CD8-positive, alpha-beta memory T cell (primary cell): ENCODE results near the gene FYB2. TPM values are rescaled to one million over a fixed set of nuclear protein-coding genes. Genes with fewer than 3 reads are reported as not detected.
"Not testable (repeated sequence)": the region's sequence is repeated elsewhere in the genome, so short reads cannot be mapped to it uniquely, and the experiment has no call there.

Source experiments
- CTCF ChIA-PET: fragments of 350-600 bp; sonication (Branson Sonifier 250); formaldehyde crosslinking; loops from one replicate; lab custom pipeline; 2021; ENCODE audit warnings: antibody characterized with exemption; lab: Charles Lee
- POLR2A ChIA-PET: fragments of 350-600 bp; sonication (Branson Sonifier 250); formaldehyde crosslinking; loops from one replicate; lab custom pipeline; 2021; ENCODE audit warnings: antibody characterized with exemption; lab: Charles Lee
- DNase-seq, 5 donors: peaks; one replicate each; pipeline versions ENCODE4 v3.0.0 to v3.0.0-alpha.2; 2020 to 2022; ENCODE audit warnings: mixed read lengths in 1 of 5
- H3K27ac ChIP-seq: one replicate; pipeline ENCODE4 v1.7.0; 2013; ENCODE audit warnings: low read depth, mild to moderate bottlenecking, low read length, moderate library complexity
- H3K27me3 ChIP-seq: 2 replicates; pipeline ENCODE4 v1.7.0; 2013; ENCODE audit warnings: low read length, mild to moderate bottlenecking; ENCODE audit not compliant: insufficient read depth, poor library complexity, severe bottlenecking
- H3K36me3 ChIP-seq: 2 replicates; pipeline ENCODE4 v1.7.0; 2013; ENCODE audit warnings: mild to moderate bottlenecking, low read length, moderate library complexity; ENCODE audit not compliant: insufficient read depth
- H3K4me1 ChIP-seq: 2 replicates; pipeline ENCODE4 v1.7.0; 2013; ENCODE audit warnings: mild to moderate bottlenecking, low read length, moderate library complexity; ENCODE audit not compliant: insufficient read depth
- H3K4me3 ChIP-seq: 2 replicates; pipeline ENCODE4 v1.7.0; 2013; ENCODE audit warnings: mild to moderate bottlenecking, low read length
- H3K9me3 ChIP-seq: 2 replicates; pipeline ENCODE4 v1.7.0; 2013; ENCODE audit warnings: mild to moderate bottlenecking, low read length
- H3K27ac Mint-ChIP-seq, 8 donors: one replicate each; pipeline ENCODE4 v1.8.0; 2020 to 2021; ENCODE audit warnings: mixed read lengths in 8 of 8, mild to moderate bottlenecking in 6 of 8, inconsistent platforms in 3 of 8, moderate library complexity in 3 of 8
- H3K27me3 Mint-ChIP-seq, 2 donors: one replicate each; pipeline ENCODE4 v1.8.0; 2020 to 2021; ENCODE audit warnings: mixed read lengths in 2 of 2, mild to moderate bottlenecking in 1 of 2, moderate library complexity in 1 of 2
- H3K36me3 Mint-ChIP-seq, 3 donors: one replicate each; pipeline ENCODE4 v1.8.0; 2020 to 2021; ENCODE audit warnings: mixed read lengths in 3 of 3, inconsistent platforms in 1 of 3, mild to moderate bottlenecking in 1 of 3
- H3K4me1 Mint-ChIP-seq, 3 donors: one replicate each; pipeline ENCODE4 v1.8.0; 2020 to 2021; ENCODE audit warnings: mixed read lengths in 3 of 3, inconsistent platforms in 1 of 3, mild to moderate bottlenecking in 1 of 3
- H3K4me3 Mint-ChIP-seq, 7 donors: one replicate each; pipeline ENCODE4 v1.8.0; 2020 to 2021; ENCODE audit warnings: mixed read lengths in 7 of 7, mild to moderate bottlenecking in 6 of 7, moderate library complexity in 4 of 7, inconsistent platforms in 2 of 7
- H3K9me3 Mint-ChIP-seq, 5 donors: one replicate each; pipeline ENCODE4 v1.8.0; 2020 to 2022; ENCODE audit warnings: mixed read lengths in 5 of 5, mild to moderate bottlenecking in 3 of 5, moderate library complexity in 2 of 5, inconsistent platforms in 1 of 5
- polyA plus RNA-seq: library from polyadenylated mRNA; unstranded; fragments of 300-500 nt; fragmentation: Illumina TruSeq; gene quantifications from one replicate; pipeline ENCODE4 v1.2.3, GENCODE V29; 2021
- total RNA-seq, 2 experiments: library from RNA; stranded (reverse); gene quantifications; one replicate each; pipeline ENCODE4 v1.2.3, GENCODE V29; 2021

FYB2 gene
- total and polyA plus RNA-seq, 3 experiments from 2014 or later = not detected

DNA sequence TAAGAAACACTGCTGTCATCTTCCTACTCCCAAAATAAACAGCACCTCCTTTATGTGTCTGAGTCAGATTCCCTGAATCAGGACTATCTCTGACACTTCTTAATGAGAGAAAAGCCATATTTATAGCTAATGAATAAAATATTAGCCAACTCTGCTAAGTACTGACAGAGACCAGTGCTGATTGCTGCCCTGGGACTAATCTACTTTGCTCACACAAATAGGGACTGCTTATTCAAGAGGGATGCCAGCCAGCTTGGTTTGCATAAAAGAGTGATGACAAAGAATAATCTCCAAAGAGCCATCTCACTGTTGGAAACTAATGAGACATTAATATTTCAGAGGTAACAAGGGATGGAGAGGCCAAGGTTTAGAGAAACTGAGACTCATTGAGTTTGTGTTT is 36.4 kb downstream of the FYB2 start:
- no peak overlapping the region for H3K4me3 Mint-ChIP-seq

GRCh38 chr1:56780826-56781225 is 38.4 kb downstream of the FYB2 start:
- ChIA-PET POLR2A (no interaction called here), CTCF (no interaction called here)
- H3K27me3 Mint-ChIP-seq = peaks cover 4 to 10% of the 10 kb centered on the region in 2 donors
- no peaks in the 10 kb centered on the region for H3K9me3 Mint-ChIP-seq
- no peak overlapping the region for H3K27ac ChIP-seq
- DNase-seq = no peak
- no peaks in the 10 kb centered on the region for H3K36me3 Mint-ChIP-seq
- no peaks in the 10 kb centered on the region for H3K4me1 ChIP-seq
- no peak overlapping the region for H3K4me3 Mint-ChIP-seq
- H3K27me3 ChIP-seq = no peaks in the 10 kb centered on the region
- H3K9me3 ChIP-seq = no peaks in the 10 kb centered on the region
- no peaks in the 10 kb centered on the region for H3K36me3 ChIP-seq
- H3K4me1 Mint-ChIP-seq = no peaks in the 10 kb centered on the region
- no peak overlapping the region for H3K4me3 ChIP-seq
- no peak overlapping the region for H3K27ac Mint-ChIP-seq

More for the DNA sequence above, 36.4 kb downstream of the FYB2 start:
- Mint-ChIP-seq H3K27me3 (peaks cover 4 to 10% of the 10 kb centered on the region in 2 donors), H3K4me1 (no peaks in the 10 kb centered on the region), H3K36me3 (no peaks in the 10 kb centered on the region), H3K27ac (no peak overlapping the region), H3K9me3 (no peaks in the 10 kb centered on the region)
- H3K36me3 ChIP-seq = no peaks in the 10 kb centered on the region
- no peaks in the 10 kb centered on the region for H3K4me1 ChIP-seq
- H3K27ac ChIP-seq = no peak overlapping the region
- H3K4me3 ChIP-seq = no peak overlapping the region
- H3K9me3 ChIP-seq = no peaks in the 10 kb centered on the region
- H3K27me3 ChIP-seq = no peaks in the 10 kb centered on the region
- POLR2A ChIA-PET = no interaction called here
- CTCF ChIA-PET = no interaction called here
- no peak for DNase-seq

- Mint-ChIP-seq H3K27ac (no peak overlapping the region), H3K4me3 (no peak overlapping the region), H3K4me1 (peaks cover 0 to 3% (median under 1%) of the 10 kb centered on the region in 3 donors), H3K9me3 (no peaks in the 10 kb centered on the region), H3K36me3 (no peaks in the 10 kb centered on the region), H3K27me3 (peaks cover 0 to 7% of the 10 kb centered on the region in 2 donors)
- Histone ChIP-seq H3K4me3 (no peak overlapping the region), H3K4me1 (no peaks in the 10 kb centered on the region), H3K27me3 (no peaks in the 10 kb centered on the region), H3K9me3 (no peaks in the 10 kb centered on the region), H3K27ac (no peak overlapping the region), H3K36me3 (no peaks in the 10 kb centered on the region)
- ChIA-PET CTCF (no interaction called here), POLR2A (interaction anchor here (0.7 kb wide), 1 partner anchor 14 kb away, joined by 4 read pairs; no protein-coding TSS in a partner anchor)
- DNase-seq = no peak
Measured at GRCh38 chr1:56780128-56780750, 39.0 kb downstream of the FYB2 start.

DNA sequence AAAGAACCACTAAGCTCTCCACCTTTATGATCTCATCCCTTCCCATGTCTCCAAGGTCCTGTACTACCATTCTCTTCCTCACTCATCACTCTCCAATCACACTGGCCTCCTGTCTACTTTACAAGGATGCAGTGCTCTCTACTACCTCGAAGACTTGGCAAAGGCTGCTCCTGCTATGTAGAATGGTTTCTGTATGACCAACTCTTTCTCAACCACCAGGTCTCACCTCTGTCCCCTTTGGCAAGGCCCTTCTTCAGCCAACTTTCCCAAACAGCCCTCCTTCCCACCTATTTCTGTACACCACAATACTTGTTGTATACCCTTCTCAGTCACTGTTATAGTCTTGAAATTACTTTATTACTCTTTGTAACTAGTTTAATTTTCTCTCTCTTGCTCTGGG is 41.2 kb downstream of the FYB2 start:
- Histone ChIP-seq H3K9me3 (no peaks in the 10 kb centered on the region), H3K27ac (no peak overlapping the region), H3K4me3 (no peak overlapping the region), H3K27me3 (no peaks in the 10 kb centered on the region), H3K4me1 (no peaks in the 10 kb centered on the region), H3K36me3 (no peaks in the 10 kb centered on the region)
- no peak overlapping the region for H3K27ac Mint-ChIP-seq
- no peaks in the 10 kb centered on the region for H3K9me3 Mint-ChIP-seq
- H3K4me1 Mint-ChIP-seq = peaks cover 5 to 22% (median 15%) of the 10 kb centered on the region in 3 donors
- ChIA-PET CTCF (no interaction called here), POLR2A (no interaction called here)
- H3K27me3 Mint-ChIP-seq = peaks cover 0 to 3% of the 10 kb centered on the region in 2 donors
- no peaks in the 10 kb centered on the region for H3K36me3 Mint-ChIP-seq
- H3K4me3 Mint-ChIP-seq = no peak overlapping the region
- no peak for DNase-seq

DNA sequence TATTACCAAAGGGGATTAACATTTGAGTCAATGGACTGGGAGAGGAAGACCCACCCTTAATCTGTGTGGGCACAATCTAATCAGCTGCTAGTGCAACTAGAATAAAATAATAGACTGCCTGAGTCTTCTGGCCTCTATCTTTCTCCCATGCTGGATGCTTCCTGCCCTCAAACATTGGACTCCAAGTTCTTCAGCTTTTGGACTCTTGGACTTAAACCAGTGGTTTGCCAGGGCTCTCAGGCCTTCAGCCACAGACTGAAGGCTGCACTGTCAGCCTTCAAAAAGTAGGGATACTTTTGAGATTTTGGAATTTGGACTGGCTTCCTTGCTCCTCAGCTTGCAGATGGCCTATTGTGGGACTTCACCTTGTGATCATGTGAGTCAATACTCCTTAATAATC is 44.5 kb downstream of the FYB2 start:
- H3K9me3 ChIP-seq, DNase-seq, H3K9me3 Mint-ChIP-seq, POLR2A ChIA-PET, H3K36me3 ChIP-seq, H3K27ac Mint-ChIP-seq, H3K27me3 Mint-ChIP-seq, H3K36me3 Mint-ChIP-seq, H3K4me3 ChIP-seq, H3K27ac ChIP-seq, H3K27me3 ChIP-seq, H3K4me1 ChIP-seq, CTCF ChIA-PET: not testable (repeated sequence)
- peaks cover 5 to 22% (median 15%) of the 10 kb centered on the region in 3 donors for H3K4me1 Mint-ChIP-seq
- H3K4me3 Mint-ChIP-seq = peak overlapping the region in 1 of 7 donors; percentile 34

- H3K4me3 ChIP-seq = peak overlapping the region; percentile 44
- Mint-ChIP-seq H3K4me1 (peaks cover 5 to 22% (median 15%) of the 10 kb centered on the region in 3 donors), H3K27ac (peak overlapping the region in 1 of 8 donors; percentile 30), H3K36me3 (no peaks in the 10 kb centered on the region), H3K9me3 (no peaks in the 10 kb centered on the region), H3K27me3 (no peaks in the 10 kb centered on the region), H3K4me3 (peak overlapping the region in 6 of 7 donors; percentile 5 to 72 (median 50))
- no peak overlapping the region for H3K27ac ChIP-seq
- DNase-seq = no peak
- H3K9me3 ChIP-seq = no peaks in the 10 kb centered on the region
- no peaks in the 10 kb centered on the region for H3K27me3 ChIP-seq
- POLR2A ChIA-PET = no interaction called here
- H3K4me1 ChIP-seq = no peaks in the 10 kb centered on the region
- no peaks in the 10 kb centered on the region for H3K36me3 ChIP-seq
- CTCF ChIA-PET = no interaction called here
Measured at GRCh38 chr1:56774067-56774609, 45.1 kb downstream of the FYB2 start.

DNA sequence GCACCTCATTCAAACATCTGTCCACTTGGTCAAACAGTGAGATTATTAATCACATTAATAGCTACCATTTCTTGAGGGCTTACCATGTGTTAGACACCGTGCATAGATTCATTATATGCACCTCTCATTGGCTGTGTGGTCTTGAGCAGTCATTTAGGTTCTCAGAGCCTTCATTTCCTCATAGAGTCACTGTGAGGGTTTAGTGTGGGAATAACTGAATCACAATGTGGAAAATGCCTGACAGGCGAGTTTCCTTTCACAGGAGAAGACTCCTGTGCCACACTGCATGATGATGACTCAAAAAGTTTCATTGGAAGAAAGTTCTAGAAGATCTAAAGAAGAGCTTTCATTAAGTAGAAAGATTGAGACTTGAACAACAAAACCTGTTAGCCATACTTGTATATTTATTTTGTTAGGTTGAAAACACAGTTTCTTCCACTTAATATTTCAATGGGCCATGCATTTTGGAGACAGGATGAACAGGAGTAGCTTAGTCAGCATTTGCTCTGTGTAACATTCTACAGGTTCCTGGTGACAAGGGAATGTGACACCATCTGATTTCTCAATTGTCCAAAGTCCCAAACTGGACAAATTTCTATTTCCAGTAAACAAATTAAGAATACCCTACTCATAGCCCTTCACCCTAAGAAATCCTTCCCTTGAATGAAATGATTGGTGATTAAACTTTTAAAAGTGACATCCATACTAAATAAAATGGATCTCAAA is 45.7 kb downstream of the FYB2 start:
- Mint-ChIP-seq H3K27me3 (peaks cover 0 to under 1% of the 10 kb centered on the region in 2 donors), H3K4me1 (peaks cover 5 to 22% (median 15%) of the 10 kb centered on the region in 3 donors), H3K9me3 (no peaks in the 10 kb centered on the region), H3K4me3 (peak overlapping the region in 5 of 7 donors; percentile 37 to 72 (median 52)), H3K36me3 (no peaks in the 10 kb centered on the region), H3K27ac (peak overlapping the region in 1 of 8 donors; percentile 30)
- H3K4me3 ChIP-seq = peak overlapping the region; percentile 44
- no peak overlapping the region for H3K27ac ChIP-seq
- H3K27me3 ChIP-seq = no peaks in the 10 kb centered on the region
- CTCF ChIA-PET = no interaction called here
- no peaks in the 10 kb centered on the region for H3K9me3 ChIP-seq
- POLR2A ChIA-PET = no interaction called here
- H3K36me3 ChIP-seq = no peaks in the 10 kb centered on the region
- H3K4me1 ChIP-seq = no peaks in the 10 kb centered on the region
- no peak for DNase-seq

GRCh38 chr1:56771717-56772116 is 47.5 kb downstream of the FYB2 start:
- ChIA-PET CTCF (no interaction called here), POLR2A (no interaction called here)
- no peak overlapping the region for H3K27ac ChIP-seq
- H3K27ac Mint-ChIP-seq = no peak overlapping the region
- no peaks in the 10 kb centered on the region for H3K4me1 ChIP-seq
- no peaks in the 10 kb centered on the region for H3K9me3 ChIP-seq
- H3K4me3 ChIP-seq = no peak overlapping the region
- peaks cover 5 to 22% (median 15%) of the 10 kb centered on the region in 3 donors for H3K4me1 Mint-ChIP-seq
- no peak for DNase-seq
- H3K27me3 Mint-ChIP-seq = peaks cover 4 to 6% of the 10 kb centered on the region in 2 donors
- no peaks in the 10 kb centered on the region for H3K36me3 ChIP-seq
- no peaks in the 10 kb centered on the region for H3K9me3 Mint-ChIP-seq
- H3K36me3 Mint-ChIP-seq = no peaks in the 10 kb centered on the region
- no peak overlapping the region for H3K4me3 Mint-ChIP-seq
- no peaks in the 10 kb centered on the region for H3K27me3 ChIP-seq
